IPS-18a (cell line): ENCODE results near the gene DCP1B.

Experiments
- H3K27ac ChIP-seq: one replicate; pipeline ENCODE4 v1.5.1; 2013; ENCODE audit warnings: low read length
- H3K27me3 ChIP-seq: one replicate; pipeline ENCODE4 v1.6.1; 2013; ENCODE audit warnings: mild to moderate bottlenecking, low read length; ENCODE audit not compliant: control insufficient read depth, insufficient read depth
- H3K36me3 ChIP-seq: one replicate; pipeline ENCODE4 v1.6.1; 2013; ENCODE audit warnings: low read depth, low read length; ENCODE audit not compliant: control insufficient read depth
- H3K4me1 ChIP-seq: one replicate; pipeline ENCODE4 v1.6.1; 2013; ENCODE audit warnings: low read depth, low read length; ENCODE audit not compliant: control insufficient read depth
- H3K4me3 ChIP-seq: one replicate; pipeline ENCODE4 v1.5.1; 2013; ENCODE audit warnings: low read length
- H3K9ac ChIP-seq: one replicate; pipeline ENCODE4 v1.6.1; 2013; ENCODE audit warnings: mild to moderate bottlenecking, low read length, moderate library complexity
- H3K9me3 ChIP-seq: one replicate; pipeline ENCODE4 v1.6.1; 2013; ENCODE audit warnings: low read depth, low read length; ENCODE audit not compliant: control insufficient read depth

The DCP1B gene

DNA sequence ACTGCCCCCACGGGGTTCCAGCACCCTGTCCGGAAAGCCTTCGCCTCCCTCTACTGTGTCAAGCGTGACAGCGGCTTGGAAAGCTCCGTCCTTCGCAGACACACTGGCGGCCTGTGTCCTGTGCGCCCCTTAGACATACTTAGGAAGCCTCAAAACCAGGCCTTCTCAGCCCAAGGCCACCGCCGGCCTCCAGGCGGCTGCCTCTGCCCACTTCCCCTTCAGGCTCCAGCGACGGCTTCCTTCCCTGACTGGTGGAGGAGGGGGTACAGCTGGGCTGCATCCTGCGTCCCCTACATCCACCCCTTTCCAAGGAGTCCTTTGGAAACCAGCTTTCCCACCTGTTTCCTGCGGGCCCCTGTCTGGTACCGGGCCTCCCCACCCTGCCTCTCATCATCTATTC lies 83.3 kb downstream of the DCP1B start:
- H3K4me1 ChIP-seq, result no peaks in the 10 kb centered on the region
- no peak overlapping the region for H3K9ac ChIP-seq
- no peaks in the 10 kb centered on the region for H3K36me3 ChIP-seq
- no peaks in the 10 kb centered on the region for H3K9me3 ChIP-seq
- H3K27ac ChIP-seq, result no peak overlapping the region
- H3K4me3 ChIP-seq, result no peak overlapping the region
- H3K27me3 ChIP-seq, result no peaks in the 10 kb centered on the region

DNA sequence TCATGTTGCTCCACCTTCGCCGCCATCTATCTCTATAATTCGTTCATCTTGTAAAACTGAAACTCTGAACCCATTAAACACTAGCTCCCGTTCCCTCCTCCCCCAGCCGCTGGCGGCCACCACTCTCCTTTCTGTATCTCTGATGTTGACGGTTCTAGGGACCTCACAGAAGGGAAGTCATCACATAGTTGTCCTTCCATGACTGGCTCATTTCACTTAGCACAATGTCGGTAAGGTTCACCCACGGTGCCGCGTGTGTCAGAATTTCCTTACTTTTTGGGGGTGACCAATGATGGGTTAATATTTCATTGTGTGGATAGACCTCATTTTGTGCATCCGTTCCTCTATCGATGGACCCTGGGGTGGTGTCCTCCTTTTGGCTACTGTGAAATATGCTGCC lies 83.8 kb downstream of the DCP1B start:
- H3K9ac ChIP-seq, result no peak overlapping the region
- no peak overlapping the region for H3K27ac ChIP-seq
- no peaks in the 10 kb centered on the region for H3K27me3 ChIP-seq
- H3K4me1 ChIP-seq, result no peaks in the 10 kb centered on the region
- H3K9me3 ChIP-seq, result no peaks in the 10 kb centered on the region
- H3K36me3 ChIP-seq, result no peaks in the 10 kb centered on the region
- H3K4me3 ChIP-seq, result no peak overlapping the region

DNA sequence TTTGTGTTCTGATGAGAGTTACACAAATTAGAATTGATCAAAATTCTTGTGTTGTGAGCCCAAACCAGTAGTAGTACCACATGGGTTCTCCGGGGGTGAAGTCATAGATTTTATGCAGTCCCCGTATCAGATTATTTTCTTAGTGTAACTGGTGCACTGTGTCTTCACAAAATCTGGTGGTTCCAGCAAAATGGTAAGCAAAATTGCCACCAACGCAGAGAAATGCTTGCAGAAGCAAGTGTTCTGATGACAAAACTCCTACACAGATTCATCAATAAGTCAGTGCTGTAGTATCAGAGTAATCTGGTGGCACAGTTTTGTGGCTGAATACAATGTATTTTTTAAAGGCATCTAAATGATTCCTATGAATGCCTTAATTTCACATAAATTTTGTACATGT lies 84.5 kb downstream of the DCP1B start:
- H3K9me3 ChIP-seq, result no peaks in the 10 kb centered on the region
- no peak overlapping the region for H3K9ac ChIP-seq
- no peaks in the 10 kb centered on the region for H3K36me3 ChIP-seq
- H3K27ac ChIP-seq, result no peak overlapping the region
- no peaks in the 10 kb centered on the region for H3K27me3 ChIP-seq
- no peaks in the 10 kb centered on the region for H3K4me1 ChIP-seq
- no peak overlapping the region for H3K4me3 ChIP-seq

DNA sequence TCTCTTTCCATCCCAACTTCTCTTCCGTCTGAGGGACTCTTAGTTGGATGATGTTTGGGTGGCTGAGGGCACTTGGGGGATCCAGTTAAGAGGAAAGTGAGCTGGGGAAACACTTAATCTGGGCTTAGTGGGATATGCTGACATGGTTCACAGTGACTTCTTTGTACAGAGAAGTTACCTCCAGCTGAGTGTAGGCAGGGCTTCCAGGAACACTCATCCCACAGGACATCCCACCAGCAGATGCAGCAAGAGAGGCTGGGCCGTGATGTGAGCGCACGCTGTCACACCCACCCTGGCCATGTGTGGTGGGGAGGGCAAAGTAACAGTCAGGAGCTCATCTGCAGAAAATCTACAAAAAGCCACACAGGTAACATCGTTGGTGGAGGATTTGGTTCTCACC lies 85.0 kb downstream of the DCP1B start:
- Histone ChIP-seq H3K4me3 (no peak overlapping the region), H3K36me3 (no peaks in the 10 kb centered on the region), H3K9ac (no peak overlapping the region), H3K27me3 (no peaks in the 10 kb centered on the region), H3K27ac (no peak overlapping the region), H3K4me1 (no peaks in the 10 kb centered on the region), H3K9me3 (no peaks in the 10 kb centered on the region)

DNA sequence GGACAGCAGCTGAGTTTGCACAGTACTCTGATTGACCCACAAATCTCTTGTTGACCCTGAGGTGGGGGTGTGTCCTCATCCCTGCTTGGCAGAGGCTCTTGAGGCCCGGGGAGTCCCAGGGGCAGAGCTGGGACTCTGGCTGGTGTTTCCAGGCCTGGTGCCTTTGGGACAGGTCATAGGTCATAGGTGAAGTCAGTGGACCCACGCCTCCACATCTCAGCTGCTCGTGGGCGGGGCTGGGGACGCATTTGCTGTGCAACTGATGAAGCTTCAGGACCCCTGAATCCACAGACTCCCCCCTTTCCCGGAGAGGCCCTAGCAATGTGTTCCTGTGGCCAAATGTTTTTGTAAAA lies 85.4 kb downstream of the DCP1B start:
- H3K27ac ChIP-seq, result no peak overlapping the region
- H3K9me3 ChIP-seq, result no peaks in the 10 kb centered on the region
- H3K4me1 ChIP-seq, result no peaks in the 10 kb centered on the region
- no peaks in the 10 kb centered on the region for H3K36me3 ChIP-seq
- no peak overlapping the region for H3K4me3 ChIP-seq
- no peak overlapping the region for H3K9ac ChIP-seq
- no peaks in the 10 kb centered on the region for H3K27me3 ChIP-seq

DNA sequence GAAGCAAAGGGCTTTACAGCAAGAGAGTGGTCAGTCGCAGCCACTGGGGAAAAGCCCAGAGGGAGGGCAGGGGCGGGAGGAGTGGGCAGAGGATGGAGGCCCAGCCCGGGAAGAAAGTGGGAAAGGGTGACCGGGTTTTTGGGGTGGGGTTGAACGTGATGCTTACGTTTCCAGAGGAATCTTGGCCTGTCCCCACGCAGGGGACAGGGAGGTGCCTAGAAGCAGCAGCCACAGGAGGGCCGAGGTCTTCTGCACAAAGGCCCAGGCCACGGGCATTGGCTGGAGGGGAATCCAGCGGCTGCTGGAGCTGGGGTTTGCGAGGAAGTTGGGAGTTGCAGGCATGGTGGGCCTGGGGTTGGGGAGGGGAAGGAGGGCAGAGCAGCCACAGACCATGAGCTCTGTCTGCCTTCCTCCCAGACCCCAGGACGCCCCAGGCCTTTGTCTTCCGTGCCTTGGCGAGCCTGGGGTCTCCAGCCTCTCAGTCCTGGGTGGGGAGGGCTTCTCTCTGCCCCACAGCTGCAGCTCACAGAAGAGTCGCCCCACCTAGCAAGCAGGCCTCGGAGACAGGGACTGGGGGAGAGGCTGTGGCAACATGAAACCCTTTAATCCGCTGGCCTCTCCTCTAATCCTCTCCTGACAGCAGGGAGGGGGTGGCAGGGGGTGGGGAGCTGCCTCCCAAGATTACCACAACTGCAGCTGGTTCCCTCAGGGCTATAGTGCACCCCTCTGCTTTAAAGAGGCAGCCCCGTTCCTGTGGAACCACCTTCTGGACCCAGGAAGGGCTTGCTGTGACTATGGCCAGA lies 86.0 kb downstream of the DCP1B start, which contains the start of gene CACNA2D4:
TSS of gene CACNA2D4 (minus strand) at position 572 of the 803 bp plus-strand sequence. CDS start at position 393, 179 bp downstream.
- H3K9me3 ChIP-seq, result no peaks in the 10 kb centered on the region
- no peak within 1 kb of the TSS for H3K27ac ChIP-seq
- H3K4me1 ChIP-seq, result no peaks in the 10 kb centered on the region
- H3K4me3 ChIP-seq, result no peak within 1 kb of the TSS
- H3K9ac ChIP-seq, result no peak within 1 kb of the TSS
- H3K27me3 ChIP-seq, result no peaks in the 10 kb centered on the region
- H3K36me3 ChIP-seq, result no peaks in the 10 kb centered on the region

DNA sequence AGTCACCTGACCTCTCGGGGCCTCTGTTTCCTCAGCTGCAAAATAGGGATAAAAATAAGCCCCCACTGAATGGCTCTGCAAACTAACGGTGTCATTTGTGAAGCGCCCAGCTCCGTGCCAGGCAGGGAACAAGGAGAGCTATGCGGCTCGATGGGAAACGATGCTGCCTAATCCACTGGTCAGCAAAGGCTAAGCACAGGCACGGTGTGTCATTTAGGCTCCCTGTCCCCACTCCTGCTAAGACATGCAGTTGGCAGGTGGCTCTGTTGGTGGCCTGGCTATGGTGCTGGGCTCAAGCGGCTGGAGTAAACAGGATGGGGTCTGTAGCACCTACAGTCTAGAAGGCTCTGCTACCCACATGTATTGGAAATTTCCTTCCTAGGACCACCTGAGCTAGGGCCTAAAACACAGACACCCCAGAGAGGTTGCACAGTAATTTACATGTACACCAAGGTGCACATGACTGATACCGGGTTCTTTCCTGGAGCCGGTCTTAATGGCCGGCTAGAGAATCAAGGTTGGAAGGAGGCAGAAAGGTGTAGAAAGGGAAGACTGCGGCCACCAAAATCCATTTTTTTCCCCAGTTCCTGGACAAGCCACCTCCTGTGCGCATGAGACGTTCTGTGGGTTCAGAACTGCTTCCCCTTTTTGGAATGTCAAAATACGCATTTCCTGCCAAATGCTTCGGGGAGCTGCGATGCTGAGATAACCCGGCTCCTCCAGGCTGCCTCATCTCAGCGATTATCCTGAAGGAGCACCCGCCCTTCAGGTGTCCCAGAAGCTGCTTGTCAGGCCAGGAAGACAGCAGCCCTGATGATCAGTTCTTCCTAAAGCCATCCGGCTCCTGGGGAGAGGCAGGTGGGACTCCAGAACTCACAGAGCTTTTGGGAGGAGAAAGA lies 86.8 kb downstream of the DCP1B start:
- Histone ChIP-seq H3K9ac (no peak overlapping the region), H3K4me1 (no peaks in the 10 kb centered on the region), H3K27me3 (no peaks in the 10 kb centered on the region), H3K36me3 (no peaks in the 10 kb centered on the region), H3K4me3 (no peak overlapping the region), H3K9me3 (no peaks in the 10 kb centered on the region), H3K27ac (no peak overlapping the region)

DNA sequence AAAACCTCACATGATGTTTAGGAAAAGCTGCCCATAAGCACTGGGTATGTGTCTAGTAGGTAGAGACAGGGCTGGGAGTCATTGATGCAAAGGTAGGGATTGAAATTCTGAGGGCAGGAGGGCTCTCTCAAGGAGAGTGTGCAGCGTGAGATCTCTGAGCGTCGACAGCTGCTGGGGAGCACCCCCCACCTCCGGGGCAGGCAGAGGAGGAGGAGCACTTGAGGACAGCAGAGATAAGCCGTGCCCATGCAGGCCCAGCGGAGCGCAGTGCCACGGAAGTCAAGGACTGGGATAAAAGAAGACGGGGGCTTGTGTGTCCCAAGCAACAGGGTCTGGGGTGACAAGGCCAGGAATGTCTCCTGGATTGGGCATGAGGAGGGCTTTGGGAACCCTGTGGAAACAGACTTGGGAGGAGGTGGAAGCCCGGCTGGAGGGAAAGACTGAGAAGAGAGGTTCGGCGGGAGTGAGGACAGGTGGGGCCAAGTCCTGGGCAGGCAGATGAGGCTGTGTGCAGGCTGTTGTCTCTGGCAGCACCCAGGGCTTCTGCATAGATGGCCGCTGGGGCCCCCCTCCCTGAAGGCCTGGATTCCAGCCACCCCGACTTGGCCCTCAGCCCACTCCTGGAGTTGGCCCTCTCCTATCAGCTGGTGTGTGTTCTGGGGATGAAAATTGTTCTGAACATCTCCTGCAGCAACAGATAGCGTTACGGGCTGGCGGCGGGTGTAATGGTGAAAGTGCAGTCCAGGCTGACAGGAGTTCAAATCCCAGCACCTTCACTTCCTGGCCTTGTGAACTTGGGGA lies 87.7 kb downstream of the DCP1B start:
- Histone ChIP-seq H3K9me3 (no peaks in the 10 kb centered on the region), H3K4me1 (no peaks in the 10 kb centered on the region), H3K9ac (no peak overlapping the region), H3K4me3 (no peak overlapping the region), H3K27me3 (no peaks in the 10 kb centered on the region), H3K36me3 (no peaks in the 10 kb centered on the region), H3K27ac (no peak overlapping the region)

DNA sequence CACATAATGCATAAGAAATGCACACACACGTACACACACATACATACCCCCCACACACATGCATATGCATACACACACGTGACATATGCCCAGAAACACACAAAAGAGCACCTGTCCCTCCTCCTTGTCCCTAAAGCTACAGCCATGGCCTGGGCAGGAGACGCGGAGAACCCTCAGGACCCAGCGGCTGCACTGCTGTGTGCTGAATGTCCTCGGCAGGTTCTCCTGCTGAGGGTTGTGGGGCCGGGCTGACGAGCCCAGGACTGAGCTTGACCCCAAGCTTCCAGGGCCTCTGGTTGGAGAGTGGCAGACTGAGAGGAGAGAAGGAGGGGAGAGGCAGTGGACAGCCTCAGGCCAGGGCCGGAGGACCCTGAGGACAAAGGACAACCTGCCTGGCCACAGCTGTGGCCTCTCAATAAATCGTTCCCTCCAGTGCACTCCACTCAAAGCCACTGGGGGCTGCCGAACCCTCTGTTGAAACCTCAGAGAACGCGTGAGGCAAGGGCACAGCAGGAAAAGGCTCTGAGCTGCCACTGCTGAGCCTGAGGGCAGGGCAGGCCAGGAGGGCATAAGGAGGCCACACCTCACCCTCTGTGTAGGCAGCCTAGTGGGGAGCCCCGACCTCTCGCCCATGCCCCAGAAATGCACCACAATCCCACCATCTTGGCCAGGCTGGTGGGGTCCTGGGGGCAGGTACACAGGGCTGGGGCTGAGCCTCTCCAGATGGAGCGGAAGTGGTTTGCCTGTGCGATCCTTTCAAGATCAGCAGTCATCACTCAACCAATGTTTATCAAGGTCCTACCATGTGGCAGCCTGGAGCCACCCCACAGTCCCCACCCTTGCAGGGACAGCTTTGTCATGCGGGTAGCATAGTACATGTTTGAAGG lies 88.9 kb downstream of the DCP1B start:
- Histone ChIP-seq H3K4me1 (no peaks in the 10 kb centered on the region), H3K27ac (no peak overlapping the region), H3K27me3 (no peaks in the 10 kb centered on the region), H3K4me3 (no peak overlapping the region), H3K9ac (no peak overlapping the region), H3K36me3 (no peaks in the 10 kb centered on the region), H3K9me3 (no peaks in the 10 kb centered on the region)

DNA sequence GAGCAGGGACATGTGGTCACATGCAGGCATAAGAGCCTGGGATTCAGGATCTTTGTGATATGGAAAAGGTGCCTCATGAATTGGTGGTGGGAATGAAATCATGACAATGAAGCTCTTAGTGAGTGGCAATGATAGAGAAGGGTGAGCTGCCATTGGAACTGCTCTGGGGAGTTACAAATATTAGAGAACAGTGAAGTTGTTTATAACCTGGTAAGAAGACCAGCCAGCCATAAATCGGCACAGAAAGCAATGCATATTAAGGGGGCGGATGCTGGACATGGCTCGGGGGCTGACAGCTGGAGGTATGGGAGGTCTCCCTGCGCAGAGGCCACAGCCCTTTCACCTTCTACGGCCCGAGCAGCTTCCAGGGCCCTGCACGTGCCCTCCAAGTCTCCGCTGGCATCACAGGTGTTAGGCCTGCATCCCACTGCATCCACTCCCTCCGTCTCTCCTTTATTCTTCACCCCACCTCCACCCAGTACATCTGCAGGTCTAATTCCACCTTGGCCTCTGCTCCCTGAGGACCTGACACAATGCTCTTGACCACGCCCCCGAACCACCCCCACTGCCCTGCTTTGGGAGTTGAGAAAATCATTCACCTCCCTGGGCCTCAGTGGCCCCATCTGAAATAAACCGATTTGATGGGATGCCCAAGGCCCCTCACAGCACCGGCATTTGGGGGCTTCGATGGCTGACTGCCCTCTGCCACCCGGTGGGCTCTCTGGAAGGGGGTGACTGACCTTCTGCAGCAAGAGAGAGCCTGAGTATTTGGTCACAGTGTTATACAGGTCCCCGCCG lies 89.9 kb downstream of the DCP1B start:
- Histone ChIP-seq H3K27ac (no peak overlapping the region), H3K27me3 (no peaks in the 10 kb centered on the region), H3K9ac (no peak overlapping the region), H3K9me3 (no peaks in the 10 kb centered on the region), H3K36me3 (no peaks in the 10 kb centered on the region), H3K4me1 (no peaks in the 10 kb centered on the region), H3K4me3 (no peak overlapping the region)
